Measurements from ENCODE around the gene SH3D19.
"Not testable (repeated sequence)": the region's sequence is repeated elsewhere in the genome, so short reads cannot be mapped to it uniquely, and the experiment has no call there.

The SH3D19 gene

GRCh38 chr4:151319490-151319889, 5.9 kb downstream of the SH3D19 start:
- no peak for DNase-seq

- DNase-seq = no peak
Measured at GRCh38 chr4:151318307-151319006, 6.9 kb downstream of the SH3D19 start.

- DNase-seq = no peak
Measured at GRCh38 chr4:151316645-151317044, 8.8 kb downstream of the SH3D19 start.

GRCh38 chr4:151315212-151315886, 10.1 kb downstream of the SH3D19 start:
- no peak for DNase-seq

- DNase-seq = no peak
Measured at GRCh38 chr4:151314479-151314878, 10.9 kb downstream of the SH3D19 start.

- DNase-seq = no peak
Measured at GRCh38 chr4:151314010-151314355, 11.4 kb downstream of the SH3D19 start.

GRCh38 chr4:151313306-151314009, 11.9 kb downstream of the SH3D19 start:
- no peak for DNase-seq

- no peak for DNase-seq
Measured at GRCh38 chr4:151310124-151310728, 15.2 kb downstream of the SH3D19 start.

- no peak for DNase-seq
Measured at GRCh38 chr4:151304755-151305154, 20.6 kb downstream of the SH3D19 start.

GRCh38 chr4:151304226-151304625, 21.2 kb downstream of the SH3D19 start:
- DNase-seq = no peak

GRCh38 chr4:151302432-151302831, 23.0 kb downstream of the SH3D19 start:
- no peak for DNase-seq

- DNase-seq = no peak
Measured at GRCh38 chr4:151297170-151297569, 28.2 kb downstream of the SH3D19 start.

GRCh38 chr4:151296227-151296626, 29.2 kb downstream of the SH3D19 start:
- no peak for DNase-seq

- DNase-seq = no peak
Measured at GRCh38 chr4:151294833-151295496, 30.4 kb downstream of the SH3D19 start.

- no peak for DNase-seq
Measured at GRCh38 chr4:151292038-151292437, 33.4 kb downstream of the SH3D19 start.

- no peak for DNase-seq
Measured at GRCh38 chr4:151291485-151291884, 33.9 kb downstream of the SH3D19 start.

GRCh38 chr4:151287409-151287808, 38.0 kb downstream of the SH3D19 start:
- no peak for DNase-seq

GRCh38 chr4:151284534-151285245, 40.7 kb downstream of the SH3D19 start:
- DNase-seq = no peak

- peak; percentile 6 for DNase-seq
Measured at GRCh38 chr4:151276787-151277562, 48.4 kb downstream of the SH3D19 start, which contains the start of gene PRSS48. Gene PRSS48 (plus strand): TSS chr4:151277161. CDS start chr4:151277173, 12 bp downstream.

GRCh38 chr4:151268905-151269304, 56.5 kb downstream of the SH3D19 start:
- not testable (repeated sequence) for DNase-seq

- DNase-seq = no peak
Measured at GRCh38 chr4:151267822-151268535, 57.4 kb downstream of the SH3D19 start.
